Measurements from ENCODE around the gene DTNA.
"Not testable (repeated sequence)": the region's sequence is repeated elsewhere in the genome, so short reads cannot be mapped to it uniquely, and the experiment has no call there.

The DTNA gene

GRCh38 chr18:34709750-34710441, at the start of gene DTNA:
TSS of gene DTNA (plus strand) at chr18:34710298. CDS start at chr18:34755977, 45,679 bp downstream.
- peak; percentile 69 for DNase-seq (ENCODE audit: low spot score)

- no peak for DNase-seq (ENCODE audit: low spot score)
These were observed 49.5 kb upstream of the DTNA start for GRCh38 chr18:34660572-34660971.

DNA sequence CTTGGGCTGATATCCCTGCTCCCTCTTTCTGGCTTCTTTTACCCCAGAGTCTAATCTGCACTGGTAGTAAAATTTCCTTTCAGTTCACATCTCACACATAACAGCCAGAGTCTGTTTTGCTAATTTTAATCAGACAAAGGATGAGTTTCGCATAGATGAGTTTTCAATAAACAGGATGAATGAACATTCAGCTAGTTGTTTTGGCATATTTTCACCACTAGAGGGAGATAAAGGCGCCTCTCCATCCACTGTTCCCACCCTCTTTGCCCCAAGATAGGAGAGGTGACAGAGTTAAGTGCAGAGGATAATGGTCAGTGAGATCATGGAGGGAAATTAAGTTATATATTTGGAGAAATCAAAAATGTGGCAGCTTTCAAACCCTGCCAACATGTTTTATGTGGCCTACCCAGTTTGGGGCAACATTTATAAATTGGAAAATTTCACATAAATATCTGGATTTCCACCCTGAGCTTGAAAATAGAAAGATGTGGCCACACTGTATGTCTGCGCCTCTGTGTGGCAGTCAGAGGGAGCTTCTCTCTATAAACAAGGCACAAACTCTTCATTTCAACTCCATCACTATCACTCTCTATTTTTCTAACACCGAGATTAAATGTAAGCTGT, 48.5 kb upstream of the DTNA start:
- peak; percentile 76 for DNase-seq (ENCODE audit: low spot score)

- no peak for DNase-seq (ENCODE audit: low spot score)
These were observed 33.1 kb upstream of the DTNA start for GRCh38 chr18:34676816-34677574.

DNA sequence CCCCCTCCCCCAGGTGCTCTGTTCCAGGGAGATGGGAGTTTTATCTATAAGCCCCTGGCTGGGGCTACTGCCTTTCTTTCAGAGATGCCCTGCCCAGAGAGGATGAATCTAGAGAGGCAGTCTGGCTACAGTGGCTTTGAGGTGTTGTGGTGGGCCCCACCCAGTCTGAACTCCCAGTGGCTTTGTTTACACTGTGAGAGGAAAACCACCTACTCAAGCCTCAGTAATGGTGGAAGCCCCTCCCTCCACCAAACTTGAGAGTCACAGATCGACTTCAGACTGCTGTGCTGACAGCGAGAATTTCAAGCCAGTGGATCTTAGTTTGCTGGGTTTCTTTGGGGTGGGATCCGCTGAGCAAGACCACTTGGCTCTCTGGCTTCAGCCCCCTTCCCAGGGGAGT, 20.3 kb upstream of the DTNA start:
- DNase-seq (ENCODE audit: low spot score): not testable (repeated sequence)

DNA sequence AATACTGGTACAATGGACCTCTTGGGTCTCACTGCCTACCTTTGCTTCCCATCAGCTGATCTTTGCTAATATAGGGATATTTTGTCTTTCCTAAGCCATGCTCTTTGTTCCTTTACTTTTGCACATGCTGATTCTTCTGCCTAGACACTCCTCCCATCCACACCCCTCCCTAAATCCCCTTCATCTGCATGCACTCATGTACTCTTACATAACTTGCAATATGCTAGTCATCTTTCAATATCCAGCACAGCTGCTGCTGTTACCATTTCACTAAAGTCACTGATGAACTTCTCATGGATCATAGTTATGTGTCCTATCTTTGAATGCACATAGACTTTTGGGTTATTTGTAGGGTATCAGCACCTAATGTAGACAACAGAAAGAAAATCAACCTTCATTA, 18.5 kb upstream of the DTNA start:
- no peak for DNase-seq (ENCODE audit: low spot score)

- DNase-seq (ENCODE audit: low spot score): no peak
These were observed 15.4 kb upstream of the DTNA start for GRCh38 chr18:34694591-34695165.

DNA sequence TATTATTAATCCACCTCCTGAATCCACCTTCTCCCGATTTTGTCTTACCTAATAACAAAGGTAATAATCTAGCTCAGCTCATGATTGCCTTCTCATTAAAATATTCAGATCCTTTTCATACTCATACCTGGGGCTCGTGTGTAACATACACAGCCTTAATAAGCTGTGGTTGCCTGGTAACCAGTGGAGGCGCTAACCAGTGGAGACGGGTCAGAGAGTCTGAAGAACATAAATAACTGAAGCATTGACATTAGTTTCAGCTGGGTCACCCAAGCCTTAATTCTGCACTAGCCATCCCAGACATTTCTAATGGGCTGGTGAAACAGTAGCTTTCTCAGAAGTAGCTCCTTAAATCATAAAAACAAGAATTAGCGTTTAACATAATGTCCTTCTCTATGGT, 14.8 kb upstream of the DTNA start:
- DNase-seq (ENCODE audit: low spot score): no peak

GRCh38 chr18:34696671-34697070, 13.4 kb upstream of the DTNA start:
- no peak for DNase-seq (ENCODE audit: low spot score)

- DNase-seq (ENCODE audit: low spot score): no peak
These were observed 12.9 kb upstream of the DTNA start for GRCh38 chr18:34697233-34697632.

DNA sequence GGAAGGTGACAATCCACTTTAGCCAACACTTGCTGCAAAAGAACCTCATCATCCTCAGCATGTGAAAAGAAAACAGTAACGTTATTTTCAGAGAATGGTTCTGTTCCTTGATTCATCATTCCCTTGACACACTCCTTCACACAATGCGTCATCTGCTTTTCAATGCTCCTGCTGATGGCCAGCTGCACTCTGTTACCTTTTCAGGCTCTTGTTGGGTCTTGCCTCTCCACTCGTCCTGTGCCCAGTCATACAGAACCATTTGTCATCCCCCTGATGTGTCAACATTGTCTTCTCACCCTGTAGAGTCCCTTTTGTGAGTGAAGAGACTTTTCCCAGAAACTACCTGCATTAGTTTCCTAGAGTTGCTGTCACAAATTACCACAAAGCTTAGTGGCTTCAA, 12.2 kb upstream of the DTNA start:
- no peak for DNase-seq (ENCODE audit: low spot score)

- DNase-seq (ENCODE audit: low spot score): no peak
These were observed 8.2 kb upstream of the DTNA start for GRCh38 chr18:34701911-34702310.

DNA sequence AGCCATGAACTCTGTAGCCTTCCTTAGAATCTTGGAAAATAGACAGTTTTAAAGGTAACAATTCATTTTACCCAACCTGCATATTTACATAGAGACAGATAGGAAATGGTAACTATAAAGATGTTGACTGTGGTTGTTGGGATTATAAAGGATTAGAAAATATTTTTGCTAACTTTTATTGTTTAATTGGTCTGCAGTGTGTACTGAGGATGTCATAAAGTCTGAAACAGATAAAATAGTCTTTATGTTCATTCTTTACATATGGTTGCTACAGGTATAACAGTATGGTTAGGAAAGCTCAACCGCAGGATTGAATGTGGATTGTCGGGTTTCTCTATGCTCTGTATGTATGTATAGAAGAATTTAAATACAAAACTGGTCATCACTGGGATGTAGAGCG, 7.3 kb upstream of the DTNA start:
- DNase-seq (ENCODE audit: low spot score): no peak

GRCh38 chr18:34704074-34704473, 6.0 kb upstream of the DTNA start:
- DNase-seq (ENCODE audit: low spot score): no peak

DNA sequence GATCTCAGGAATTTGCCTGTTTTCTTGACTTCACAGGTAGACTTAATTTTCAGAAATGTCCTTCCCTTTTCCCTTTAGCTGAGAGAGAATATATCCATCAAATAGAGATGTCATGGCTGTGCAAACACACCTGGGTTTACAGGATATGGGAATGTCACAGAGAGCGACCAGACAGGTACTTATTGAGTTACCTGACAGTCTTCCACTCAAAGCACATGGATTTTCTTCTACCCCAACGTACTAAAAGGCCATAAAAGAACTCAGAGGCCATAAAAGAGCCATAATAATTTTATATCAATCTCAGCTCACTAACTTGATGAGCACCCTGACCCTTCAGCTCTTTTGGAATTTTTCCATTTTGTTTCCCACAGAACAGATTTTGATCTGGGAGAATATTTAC, 5.3 kb upstream of the DTNA start:
- DNase-seq (ENCODE audit: low spot score): no peak

DNA sequence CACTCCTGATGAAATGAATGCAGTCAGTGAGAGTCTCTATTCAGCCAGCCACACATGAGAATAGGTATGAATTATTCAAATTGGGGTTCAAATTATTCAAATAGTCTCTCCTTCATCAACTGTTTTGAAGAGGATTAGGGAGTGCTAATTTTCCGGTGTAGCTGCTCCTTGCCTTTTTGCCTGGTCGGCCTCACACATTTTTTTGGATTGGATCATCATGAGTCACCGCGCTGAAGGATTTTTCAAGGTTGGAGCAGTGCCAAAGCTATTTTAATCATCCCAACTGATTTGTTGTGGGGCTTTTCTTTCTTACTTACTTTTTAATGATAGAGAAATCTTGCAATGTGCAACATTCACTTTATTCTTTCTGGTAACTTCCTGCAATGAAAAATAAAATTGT, 2.4 kb upstream of the DTNA start:
- DNase-seq (ENCODE audit: low spot score): peak; percentile 75

DNA sequence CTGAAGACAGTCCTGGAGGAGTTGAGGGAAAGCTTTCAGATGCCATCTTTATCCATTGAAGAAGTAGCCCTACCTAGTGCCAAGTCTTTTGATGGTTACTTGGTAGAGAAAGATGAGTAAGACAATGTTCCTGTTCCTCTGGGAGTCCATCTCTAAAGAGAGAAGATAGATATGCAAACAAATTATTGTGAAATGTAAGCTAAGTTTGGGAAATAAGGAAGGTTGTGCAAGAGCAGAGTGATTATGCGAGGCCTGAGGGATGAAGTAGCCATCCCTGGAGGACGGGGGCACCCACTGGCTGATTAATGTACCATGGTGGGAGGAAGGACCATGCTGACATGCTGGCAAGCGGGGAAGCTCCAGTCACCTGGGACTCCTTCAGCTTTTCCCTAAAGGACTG, 994 bp upstream of the DTNA start:
- DNase-seq (ENCODE audit: low spot score): peak; percentile 58

GRCh38 chr18:34710458-34710914, 388 bp downstream of the DTNA start:
- peak; percentile 19 for DNase-seq (ENCODE audit: low spot score)

DNA sequence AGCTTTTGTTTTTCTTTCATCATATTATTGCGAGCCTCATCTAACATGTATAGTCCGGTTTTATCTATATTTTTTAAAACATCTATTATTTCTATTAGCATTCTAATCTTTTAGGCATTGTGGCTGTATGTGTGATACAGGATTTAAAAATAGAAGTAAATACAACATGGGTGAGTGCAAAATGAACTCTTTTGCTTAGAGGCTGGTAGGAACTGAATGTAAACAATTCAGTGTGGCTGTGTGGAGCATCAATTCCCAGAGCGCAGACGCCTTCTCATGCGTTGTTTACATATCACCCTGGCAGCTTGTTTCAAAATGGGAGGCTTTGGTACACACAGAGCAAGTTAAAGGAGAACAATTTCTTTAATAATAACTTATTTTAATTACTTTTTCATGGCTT, 836 bp downstream of the DTNA start:
- DNase-seq (ENCODE audit: low spot score): no peak

DNA sequence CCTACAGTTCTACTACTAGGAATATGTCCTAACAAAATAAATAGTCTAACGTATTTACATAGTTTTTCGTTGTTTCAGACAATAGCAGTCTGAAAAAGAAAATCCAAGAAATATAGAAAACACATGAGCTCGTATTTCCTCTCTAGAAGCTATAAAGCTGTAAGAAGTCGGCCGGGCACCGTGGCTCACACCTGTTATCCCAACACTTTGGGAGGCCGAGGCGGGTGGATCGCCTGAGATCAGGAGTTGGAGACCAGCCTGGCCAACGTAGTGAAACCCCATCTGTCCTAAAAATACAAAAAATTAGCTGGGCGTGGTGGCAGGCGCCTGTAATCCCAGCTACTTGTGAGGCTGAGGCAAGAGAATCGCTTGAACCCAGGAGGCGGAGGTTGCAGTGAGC, 6.0 kb downstream of the DTNA start:
- not testable (repeated sequence) for DNase-seq (ENCODE audit: low spot score)

GRCh38 chr18:34718610-34719009, 8.5 kb downstream of the DTNA start:
- peak; percentile 19 for DNase-seq (ENCODE audit: low spot score)

- no peak for DNase-seq (ENCODE audit: low spot score)
These were observed 10.1 kb downstream of the DTNA start for GRCh38 chr18:34720220-34720619.

DNA sequence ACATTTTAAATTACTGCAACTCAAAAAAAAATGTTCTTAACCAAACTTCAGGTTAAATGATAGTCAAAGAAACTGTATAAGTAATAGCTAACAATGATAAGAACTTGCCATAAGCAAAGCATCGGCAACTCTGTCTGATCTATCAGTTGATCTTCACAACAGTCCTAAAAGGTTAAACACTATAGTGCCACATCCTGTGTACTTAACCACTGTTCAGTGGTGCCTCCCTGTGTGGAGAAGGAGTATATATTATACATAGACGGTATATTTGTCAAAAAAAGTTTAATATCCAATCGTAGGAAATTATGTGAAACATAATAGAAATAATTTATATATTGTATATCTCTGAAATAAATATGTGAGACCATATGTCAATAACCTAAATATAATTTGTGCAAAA, 13.0 kb downstream of the DTNA start:
- no peak for DNase-seq (ENCODE audit: low spot score)

Measured in AG20443 (cell line).